GM12801 (cell line): ENCODE results near the gene OPCML.

Experiments
- CTCF ChIP-seq: IDR thresholded peaks from one replicate; pipeline ENCODE4 v1.5.1; 2011; ENCODE audit warnings: control low read depth; ENCODE audit not compliant: insufficient read length; ENCODE audit errors: extremely low read depth

OPCML gene

GRCh38 chr11:132535830-132536229 lies 996.5 kb downstream of the OPCML start:
- TF ChIP-seq CTCF = no peak

DNA sequence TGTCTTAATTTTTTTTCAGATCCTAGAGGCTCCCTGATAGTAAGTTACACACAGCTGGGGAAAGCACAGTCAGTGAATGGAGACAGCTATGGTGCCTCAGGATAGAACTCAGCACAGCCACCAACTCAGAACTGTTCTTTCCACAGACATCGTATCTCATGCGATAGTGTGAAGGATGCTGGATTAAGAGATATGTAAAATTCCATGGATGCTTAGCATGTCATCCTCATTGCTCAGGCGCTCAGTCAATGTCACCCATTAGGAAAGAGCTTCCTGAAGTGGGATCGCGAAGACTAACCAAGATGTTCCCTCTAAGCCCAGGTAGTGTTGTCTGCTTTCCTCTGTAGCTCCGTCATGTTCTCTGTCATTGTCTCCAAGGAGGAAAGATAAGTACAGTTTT lies 1000.4 kb downstream of the OPCML start:
- no peak for TF ChIP-seq CTCF

DNA sequence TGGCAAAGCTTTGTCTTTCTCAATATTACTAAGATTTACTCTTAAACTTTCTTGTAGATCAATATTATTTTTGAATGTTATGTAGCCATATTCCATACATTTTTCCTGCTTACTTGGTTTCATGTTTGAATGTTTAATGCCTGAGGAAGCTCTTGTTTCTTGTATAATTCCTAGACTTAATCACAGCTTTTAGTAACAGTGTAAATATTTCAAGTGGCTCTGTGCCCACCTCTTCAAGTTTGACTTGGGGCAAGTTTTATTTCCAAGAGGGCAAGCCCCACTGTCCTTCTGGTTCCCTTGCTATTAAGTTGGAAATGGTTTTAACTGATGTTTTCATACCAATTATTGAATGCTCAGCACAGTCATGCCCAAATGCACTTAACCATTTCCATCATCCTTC lies 1004.1 kb downstream of the OPCML start:
- no peak for TF ChIP-seq CTCF

DNA sequence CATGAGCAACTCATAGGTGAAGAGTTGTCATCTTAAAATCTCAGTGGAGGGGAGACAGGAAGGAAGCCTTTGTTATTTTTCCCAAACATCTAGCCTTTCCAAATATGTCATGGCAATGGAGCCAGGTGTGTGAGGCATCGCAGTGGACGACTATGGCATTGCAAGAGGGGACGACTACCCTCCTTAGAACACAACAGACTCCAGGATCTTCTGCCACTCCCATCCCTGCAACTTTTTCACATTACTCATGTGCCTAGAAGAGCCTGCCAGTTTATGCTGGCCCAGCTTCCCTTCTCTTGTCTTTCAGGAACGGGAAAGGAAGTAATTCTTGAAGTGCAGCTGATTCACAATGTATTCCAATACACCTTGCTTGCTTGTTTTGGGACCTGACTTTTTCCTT lies 1008.4 kb downstream of the OPCML start:
- no peak for TF ChIP-seq CTCF

GRCh38 chr11:132520199-132520598 lies 1012.1 kb downstream of the OPCML start:
- no peak for TF ChIP-seq CTCF

DNA sequence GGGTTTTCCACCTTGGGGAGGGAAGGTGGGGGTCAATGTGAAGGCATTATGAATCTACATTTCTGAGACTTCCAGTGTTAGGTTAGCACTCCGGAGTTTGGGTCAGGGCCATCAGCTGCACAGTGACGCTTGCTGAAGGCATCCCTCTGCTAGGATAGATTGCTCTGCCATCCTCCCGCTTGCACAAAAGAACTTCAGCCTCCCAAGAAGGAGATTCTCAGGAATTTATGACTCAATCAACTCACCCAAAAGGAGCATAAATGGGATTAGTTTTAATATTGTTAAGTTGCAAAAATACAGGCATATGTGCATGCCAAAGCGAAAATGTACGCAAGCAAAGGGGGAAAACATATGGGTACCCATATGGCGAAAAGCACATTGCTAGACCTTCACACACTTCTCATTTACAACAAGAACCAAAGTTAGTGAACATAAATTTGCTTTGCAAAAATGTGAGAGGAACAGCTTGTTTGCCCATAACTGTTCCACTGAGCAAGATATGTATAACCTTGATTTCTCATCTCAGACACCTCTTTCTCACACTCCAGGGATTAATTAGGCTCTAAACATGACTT lies 1013.0 kb downstream of the OPCML start:
- TF ChIP-seq CTCF = no peak

DNA sequence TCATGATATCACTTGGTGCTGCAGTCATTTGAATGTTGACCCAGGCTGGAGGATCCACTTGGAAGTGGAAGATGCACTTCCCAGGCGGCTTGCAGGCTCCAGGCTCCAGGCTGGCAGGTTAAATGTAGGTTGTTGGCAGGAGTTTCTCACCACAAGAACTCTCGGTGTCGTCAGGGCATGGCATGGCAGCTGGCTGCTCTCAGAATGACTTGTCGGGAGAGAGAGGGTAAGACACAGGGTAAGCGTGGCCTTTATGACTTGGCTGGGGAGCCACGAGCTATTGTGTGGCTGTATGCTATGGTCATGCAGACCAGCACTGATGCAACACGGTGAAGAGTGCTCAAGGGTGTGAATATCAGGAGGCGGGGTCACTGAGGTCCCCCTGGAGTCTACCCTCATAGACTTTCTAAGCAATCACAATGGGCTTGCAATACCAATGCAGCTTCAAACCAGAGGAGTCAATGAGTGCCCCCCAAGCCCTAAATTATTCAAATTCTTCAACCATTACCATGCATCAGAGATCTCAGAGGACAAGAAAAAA lies 1027.7 kb downstream of the OPCML start:
- TF ChIP-seq CTCF = no peak
